GM21619 (cell line): ENCODE data around the gene GPR155.
A peak's percentile ranks its signal among the peaks of the same experiment; 100 is the strongest.
"Not testable (repeated sequence)": the region's sequence is repeated elsewhere in the genome, so short reads cannot be mapped to it uniquely, and the experiment has no call there.

ENCODE experiments used
- ATAC-seq: cut with Tn5 transposase; IDR thresholded peaks from one replicate; pipeline ENCODE4 v1.9.1; 2021; ENCODE audit not compliant: unreplicated experiment

The GPR155 gene

GRCh38 chr2:174439323-174439722 lies 47.5 kb downstream of the GPR155 start:
- no peak for ATAC-seq

GRCh38 chr2:174438146-174438886 lies 48.5 kb downstream of the GPR155 start:
- ATAC-seq = no peak

GRCh38 chr2:174436351-174436750 lies 50.5 kb downstream of the GPR155 start:
- no peak for ATAC-seq

- ATAC-seq = no peak
Observed at GRCh38 chr2:174431902-174432301, 54.9 kb downstream of the GPR155 start.

- ATAC-seq = no peak
Observed at GRCh38 chr2:174430066-174430465, 56.8 kb downstream of the GPR155 start.

GRCh38 chr2:174428214-174428613 lies 58.6 kb downstream of the GPR155 start:
- ATAC-seq = no peak

GRCh38 chr2:174412256-174412655 lies 74.6 kb downstream of the GPR155 start:
- no peak for ATAC-seq

- not testable (repeated sequence) for ATAC-seq
Observed at GRCh38 chr2:174410039-174410438, 76.8 kb downstream of the GPR155 start.

GRCh38 chr2:174403628-174404027 lies 83.2 kb downstream of the GPR155 start:
- ATAC-seq = no peak

- no peak for ATAC-seq
Observed at GRCh38 chr2:174400853-174401252, 86.0 kb downstream of the GPR155 start.

GRCh38 chr2:174399171-174399570 lies 87.7 kb downstream of the GPR155 start:
- no peak for ATAC-seq

- ATAC-seq = no peak
Observed at GRCh38 chr2:174397773-174398172, 89.1 kb downstream of the GPR155 start.

GRCh38 chr2:174395969-174396630 lies 90.7 kb downstream of the GPR155 start:
- ATAC-seq = peak; percentile 32

- ATAC-seq = peak; percentile 98
Observed at GRCh38 chr2:174395284-174395968, 91.4 kb downstream of the GPR155 start, which contains the start of gene SCRN3. Gene SCRN3 (plus strand): TSS chr2:174395730. CDS start chr2:174398284, 2,554 bp downstream.

- no peak for ATAC-seq
Observed at GRCh38 chr2:174392706-174393105, 94.1 kb downstream of the GPR155 start.

GRCh38 chr2:174390303-174390702 lies 96.5 kb downstream of the GPR155 start:
- not testable (repeated sequence) for ATAC-seq

GRCh38 chr2:174389542-174389941 lies 97.3 kb downstream of the GPR155 start:
- no peak for ATAC-seq

GRCh38 chr2:174388706-174389105 lies 98.1 kb downstream of the GPR155 start:
- not testable (repeated sequence) for ATAC-seq

- no peak for ATAC-seq
Observed at GRCh38 chr2:174385201-174385600, 101.6 kb downstream of the GPR155 start.

- no peak for ATAC-seq
Observed at GRCh38 chr2:174383796-174384195, 103.0 kb downstream of the GPR155 start.
